HEK293 (cell line): ENCODE measurements around the gene SLC2A4.

Source experiments
- CTCF ChIP-seq: fragments of 450-650 bp; formaldehyde crosslinking; IDR thresholded peaks from 2 replicates; pipeline ENCODE4 v1.5.1; 2016; ENCODE audit warnings: missing biosample characterization, missing genetic modification characterization
- KLF16 ChIP-seq: fragments of 450-650 bp; formaldehyde crosslinking; IDR thresholded peaks from 2 replicates; pipeline ENCODE4 v1.5.1; 2017; ENCODE audit warnings: missing biosample characterization, missing genetic modification characterization
- TCF7L2 ChIP-seq: IDR thresholded peaks from 2 replicates; pipeline ENCODE4 v1.6.1; 2011; ENCODE audit warnings: low read depth, mild to moderate bottlenecking, inconsistent platforms, low read length, moderate library complexity, borderline replicate concordance
- YY1 ChIP-seq: fragments of 450-650 bp; formaldehyde crosslinking; IDR thresholded peaks from 2 replicates; pipeline ENCODE4 v1.5.1; 2018; ENCODE audit warnings: missing biosample characterization, missing genetic modification characterization
- ZBTB1 ChIP-seq: fragments of 450-650 bp; formaldehyde crosslinking; IDR thresholded peaks from 2 replicates; pipeline ENCODE4 v1.5.1; 2016; ENCODE audit warnings: missing biosample characterization, missing genetic modification characterization
- ZBTB20 ChIP-seq: fragments of 450-650 bp; formaldehyde crosslinking; IDR thresholded peaks from 2 replicates; pipeline ENCODE4 v1.5.1; 2016; ENCODE audit warnings: missing biosample characterization, missing genetic modification characterization
- ZNF140 ChIP-seq: fragments of 450-650 bp; formaldehyde crosslinking; IDR thresholded peaks from 2 replicates; pipeline ENCODE4 v1.5.1; 2016; ENCODE audit warnings: missing biosample characterization, missing genetic modification characterization
- ZNF146 ChIP-seq: fragments of 450-650 bp; formaldehyde crosslinking; IDR thresholded peaks from 2 replicates; pipeline ENCODE4 v1.5.1; 2016; ENCODE audit warnings: missing biosample characterization, missing genetic modification characterization
- ZNF174 ChIP-seq: fragments of 450-650 bp; formaldehyde crosslinking; IDR thresholded peaks from 2 replicates; pipeline ENCODE4 v1.5.0; 2017; ENCODE audit warnings: missing biosample characterization, mild to moderate bottlenecking, missing genetic modification characterization
- ZNF302 ChIP-seq: fragments of 450-650 bp; formaldehyde crosslinking; IDR thresholded peaks from 2 replicates; pipeline ENCODE4 v1.5.1; 2016; ENCODE audit warnings: missing biosample characterization, missing genetic modification characterization, low read depth
- ZNF660 ChIP-seq: fragments of 450-650 bp; IDR thresholded peaks from 2 replicates; pipeline ENCODE4 v1.5.1; 2018; ENCODE audit warnings: missing biosample characterization, mild to moderate bottlenecking, missing genetic modification characterization
- TF ChIP-seq, protein P1 (sequence below): fragments of 450-650 bp; formaldehyde crosslinking; IDR thresholded peaks from 2 replicates; pipeline ENCODE4 v1.5.1; 2016; ENCODE audit warnings: missing biosample characterization, missing genetic modification characterization, low read depth

DNA sequence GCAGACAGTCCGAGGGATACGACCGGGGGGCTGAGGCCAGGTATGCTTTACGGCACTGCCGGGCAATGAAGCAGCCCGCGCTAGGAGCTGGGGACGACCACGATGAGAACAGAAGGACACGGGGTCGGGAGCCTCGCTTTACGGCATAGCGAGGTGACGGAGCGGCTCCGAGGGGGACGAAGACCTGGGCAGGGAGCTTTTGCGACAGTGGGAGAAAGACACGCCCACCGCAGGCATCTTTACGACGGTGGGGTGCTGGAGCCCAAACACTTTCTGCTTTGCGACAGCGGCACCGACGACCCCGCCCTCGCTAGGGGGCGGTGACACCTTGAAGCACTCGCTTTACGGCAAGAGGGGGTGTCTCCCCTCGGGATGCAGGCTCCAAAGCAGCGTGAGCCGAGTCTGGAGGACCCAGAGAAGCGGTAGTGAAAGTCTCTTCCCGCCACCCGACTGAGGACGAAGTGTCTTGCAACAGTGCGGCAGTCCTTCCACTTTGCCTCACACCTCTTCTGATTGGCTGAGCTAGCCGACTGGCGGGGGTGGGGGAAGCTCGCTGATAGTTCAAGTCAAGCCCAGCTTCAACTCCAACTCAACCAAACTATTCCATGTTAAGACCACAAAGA lies 48.0 kb downstream of the SLC2A4 start:
- TF ChIP-seq ZNF140 (no peak), ZBTB20 (tag by site-specific recombination) (peak; percentile 58; the same call in 1 of the 2 replicates), CTCF (no peak), TCF7L2 (no peak), ZBTB1 (tag by site-specific recombination) (no peak), KLF16 (tag by site-specific recombination) (peak; percentile 94), ZNF146 (tag by site-specific recombination) (no peak), YY1 (tag by site-specific recombination) (no peak; the same call in 1 of the 2 replicates), ZNF660 (tag by site-specific recombination) (peak; percentile 26; the same call in 1 of the 2 replicates), ZNF174 (tag by site-specific recombination) (no peak), ZNF302 (tag by site-specific recombination) (no peak)
- TF ChIP-seq, protein P1, sequence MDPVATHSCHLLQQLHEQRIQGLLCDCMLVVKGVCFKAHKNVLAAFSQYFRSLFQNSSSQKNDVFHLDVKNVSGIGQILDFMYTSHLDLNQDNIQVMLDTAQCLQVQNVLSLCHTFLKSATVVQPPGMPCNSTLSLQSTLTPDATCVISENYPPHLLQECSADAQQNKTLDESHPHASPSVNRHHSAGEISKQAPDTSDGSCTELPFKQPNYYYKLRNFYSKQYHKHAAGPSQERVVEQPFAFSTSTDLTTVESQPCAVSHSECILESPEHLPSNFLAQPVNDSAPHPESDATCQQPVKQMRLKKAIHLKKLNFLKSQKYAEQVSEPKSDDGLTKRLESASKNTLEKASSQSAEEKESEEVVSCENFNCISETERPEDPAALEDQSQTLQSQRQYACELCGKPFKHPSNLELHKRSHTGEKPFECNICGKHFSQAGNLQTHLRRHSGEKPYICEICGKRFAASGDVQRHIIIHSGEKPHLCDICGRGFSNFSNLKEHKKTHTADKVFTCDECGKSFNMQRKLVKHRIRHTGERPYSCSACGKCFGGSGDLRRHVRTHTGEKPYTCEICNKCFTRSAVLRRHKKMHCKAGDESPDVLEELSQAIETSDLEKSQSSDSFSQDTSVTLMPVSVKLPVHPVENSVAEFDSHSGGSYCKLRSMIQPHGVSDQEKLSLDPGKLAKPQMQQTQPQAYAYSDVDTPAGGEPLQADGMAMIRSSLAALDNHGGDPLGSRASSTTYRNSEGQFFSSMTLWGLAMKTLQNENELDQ: no peak
